Measurements from ENCODE around the gene FAM13C. TPM values are rescaled to one million over a fixed set of nuclear protein-coding genes. Genes with fewer than 3 reads are reported as not detected.
A peak's percentile ranks its signal among the peaks of the same experiment; 100 is the strongest.

The FAM13C gene
- total RNA-seq, 4 donors from 2014 or later = 10.3 to 36.9 (median 20.6) TPM

DNA sequence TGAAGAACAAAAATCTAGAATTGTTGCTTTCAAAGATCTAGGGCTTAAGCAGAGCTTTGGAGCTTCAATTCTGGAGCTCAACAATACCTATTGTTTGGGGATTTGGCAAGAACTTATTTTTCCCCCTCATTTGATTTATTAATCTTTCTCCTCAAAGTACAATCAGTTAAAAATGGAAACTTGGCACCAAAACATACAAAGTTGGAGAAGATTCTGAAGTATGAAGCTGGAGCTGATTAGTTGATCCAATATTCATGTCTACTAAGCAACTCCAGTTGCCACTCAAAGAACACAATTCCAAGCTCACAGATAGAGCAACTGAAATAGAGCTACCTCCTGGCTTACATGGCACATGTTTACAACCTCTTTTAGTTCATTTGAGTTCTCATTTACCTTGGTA lies 3.8 kb downstream of the FAM13C start:
- DNase-seq (ENCODE audit: low spot score in 2 of 2) = no peak
- Histone ChIP-seq H3K36me3 (no peaks in the 10 kb centered on the region), H3K27me3 (no peaks in the 10 kb centered on the region), H3K27ac (peak overlapping the region in 1 of 4 donors; percentile 23), H3K4me1 (peaks cover 0 to 16% (median 0%) of the 10 kb centered on the region in 4 donors), H3K4me3 (no peak overlapping the region), H3K9me3 (no peaks in the 10 kb centered on the region)
- TF ChIP-seq POLR2A (IDR thresholded peaks at IDR 0.05) (no peak), EP300 (IDR thresholded peaks at IDR 0.05) (no peak), CTCF (IDR thresholded peaks at IDR 0.05) (no peak)

- no peak overlapping the region for H3K27ac ChIP-seq
- H3K27me3 ChIP-seq = no peaks in the 10 kb centered on the region
- DNase-seq (ENCODE audit: low spot score in 2 of 2) = no peak
- H3K9me3 ChIP-seq = no peaks in the 10 kb centered on the region
- H3K36me3 ChIP-seq = no peaks in the 10 kb centered on the region
- no peak overlapping the region for H3K4me3 ChIP-seq
- TF ChIP-seq CTCF (IDR thresholded peaks at IDR 0.05) (no peak), POLR2A (IDR thresholded peaks at IDR 0.05) (no peak), EP300 (IDR thresholded peaks at IDR 0.05) (no peak)
- H3K4me1 ChIP-seq = no peaks in the 10 kb centered on the region
Measured at GRCh38 chr10:59354434-59354833, 7.9 kb downstream of the FAM13C start.

DNA sequence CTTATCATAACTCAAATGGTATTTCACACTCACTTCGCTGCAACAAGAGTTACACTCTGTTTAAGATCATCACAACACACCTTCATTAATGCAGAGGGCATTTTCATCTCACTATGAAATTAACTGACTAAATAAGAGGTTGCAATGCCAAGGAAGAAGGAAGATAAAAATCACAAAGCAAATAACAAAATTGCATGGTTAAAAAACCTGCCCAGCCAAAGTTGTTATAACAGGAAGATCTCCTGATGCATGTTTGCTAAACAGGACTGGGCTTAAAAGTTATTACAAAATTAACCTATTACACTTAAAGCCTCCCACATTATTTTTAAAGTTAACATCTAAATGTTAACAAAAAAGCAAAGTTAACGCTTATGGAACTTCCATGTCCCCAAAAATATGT lies 11.8 kb downstream of the FAM13C start:
- TF ChIP-seq CTCF (IDR thresholded peaks at IDR 0.05) (no peak), EP300 (IDR thresholded peaks at IDR 0.05) (no peak), POLR2A (IDR thresholded peaks at IDR 0.05) (no peak)
- H3K4me3 ChIP-seq = no peak overlapping the region
- 94 to 97% methylated on average over 2 of the region's 2 CpGs for WGBS, 2 donors
- DNase-seq (ENCODE audit: low spot score in 2 of 2) = no peak
- no peaks in the 10 kb centered on the region for H3K4me1 ChIP-seq
- H3K9me3 ChIP-seq = no peaks in the 10 kb centered on the region
- no peaks in the 10 kb centered on the region for H3K27me3 ChIP-seq
- no peaks in the 10 kb centered on the region for H3K36me3 ChIP-seq
- H3K27ac ChIP-seq = no peak overlapping the region

GRCh38 chr10:59346321-59346720 lies 16.0 kb downstream of the FAM13C start:
- Histone ChIP-seq H3K27ac (no peak overlapping the region), H3K9me3 (no peaks in the 10 kb centered on the region), H3K4me3 (no peak overlapping the region), H3K4me1 (no peaks in the 10 kb centered on the region), H3K36me3 (no peaks in the 10 kb centered on the region), H3K27me3 (no peaks in the 10 kb centered on the region)
- no peak for DNase-seq (ENCODE audit: low spot score in 2 of 2)
- 55 to 87% methylated on average over 1 of the region's 1 CpG for WGBS, 2 donors
- no peak for TF ChIP-seq EP300 (IDR thresholded peaks at IDR 0.05)

- H3K27ac ChIP-seq = no peak overlapping the region
- H3K4me3 ChIP-seq = no peak overlapping the region
- TF ChIP-seq POLR2A (IDR thresholded peaks at IDR 0.05) (no peak), EP300 (IDR thresholded peaks at IDR 0.05) (no peak), CTCF (IDR thresholded peaks at IDR 0.05) (no peak)
- WGBS, 2 donors = 78 to 94% methylated on average over 1 of the region's 1 CpG
- H3K4me1 ChIP-seq = peaks cover 0 to 4% (median 0%) of the 10 kb centered on the region in 4 donors
- DNase-seq (ENCODE audit: low spot score in 2 of 2) = no peak
- no peaks in the 10 kb centered on the region for H3K36me3 ChIP-seq
- H3K9me3 ChIP-seq = no peaks in the 10 kb centered on the region
- H3K27me3 ChIP-seq = no peaks in the 10 kb centered on the region
Measured at GRCh38 chr10:59342723-59343122, 19.6 kb downstream of the FAM13C start.

DNA sequence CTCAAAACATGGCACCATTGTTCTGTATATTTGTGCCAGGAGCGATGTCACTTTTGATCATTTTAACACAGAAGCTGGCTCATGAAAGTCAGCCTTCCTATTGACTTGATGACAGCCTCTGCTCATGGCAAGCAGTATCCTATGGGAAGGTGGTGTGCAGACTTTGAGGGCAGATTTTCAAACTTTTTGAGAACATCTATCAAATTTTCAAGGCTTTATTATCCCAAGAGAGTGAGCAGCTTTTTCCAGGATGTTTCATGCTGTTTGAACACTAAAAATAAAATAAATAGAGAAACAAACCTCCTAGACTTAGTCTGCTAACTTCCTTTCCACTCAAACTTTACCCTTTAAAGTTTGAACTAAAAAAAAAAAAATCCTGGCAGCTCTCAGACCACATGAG lies 20.3 kb downstream of the FAM13C start:
- TF ChIP-seq CTCF (IDR thresholded peaks at IDR 0.05) (no peak), POLR2A (IDR thresholded peaks at IDR 0.05) (no peak)
- WGBS, 2 donors = 94 to 96% methylated on average over 1 of the region's 1 CpG
- H3K4me3 ChIP-seq = no peak overlapping the region
- H3K36me3 ChIP-seq = no peaks in the 10 kb centered on the region
- peaks cover 0 to 11% (median 5%) of the 10 kb centered on the region in 4 donors for H3K4me1 ChIP-seq
- H3K27me3 ChIP-seq = no peaks in the 10 kb centered on the region
- DNase-seq (ENCODE audit: low spot score in 2 of 2) = no peak
- no peaks in the 10 kb centered on the region for H3K9me3 ChIP-seq
- no peak overlapping the region for H3K27ac ChIP-seq

All from tibial nerve (tissue), 4 donors.